Measurements from ENCODE around the gene BMP7. TPM values are rescaled to one million over a fixed set of nuclear protein-coding genes. Genes with fewer than 3 reads are reported as not detected.

The BMP7 gene
- total RNA-seq, 4 donors from 2014 or later = 0.44 to 0.82 TPM; not detected in 2

- TF ChIP-seq CTCF (IDR thresholded peaks at IDR 0.05; ENCODE audit: low read depth) = no peak
These were observed 44.5 kb upstream of the BMP7 start for GRCh38 chr20:57310821-57311514.

- TF ChIP-seq CTCF (IDR thresholded peaks at IDR 0.05; ENCODE audit: low read depth) = no peak
These were observed 43.2 kb upstream of the BMP7 start for GRCh38 chr20:57309544-57310115.

GRCh38 chr20:57308451-57309271, 42.2 kb upstream of the BMP7 start:
- TF ChIP-seq CTCF (IDR thresholded peaks at IDR 0.05; ENCODE audit: low read depth) = no peak

- TF ChIP-seq CTCF (IDR thresholded peaks at IDR 0.05; ENCODE audit: low read depth) = no peak
These were observed 40.3 kb upstream of the BMP7 start for GRCh38 chr20:57306747-57307146.

- no peak for TF ChIP-seq CTCF (IDR thresholded peaks at IDR 0.05; ENCODE audit: low read depth)
These were observed 34.6 kb upstream of the BMP7 start for GRCh38 chr20:57301026-57301425.

- no peak for TF ChIP-seq CTCF (IDR thresholded peaks at IDR 0.05; ENCODE audit: low read depth)
These were observed 32.0 kb upstream of the BMP7 start for GRCh38 chr20:57298457-57298856.

- no peak for TF ChIP-seq CTCF (IDR thresholded peaks at IDR 0.05; ENCODE audit: low read depth)
These were observed 28.1 kb upstream of the BMP7 start for GRCh38 chr20:57294550-57294949.
